ENCODE measurements around the gene GADD45A.

- no peak for TF ChIP-seq CREB1 (CRISPR knock-in tag; IDR thresholded peaks at IDR 0.05)
- TF ChIP-seq, protein P1, sequence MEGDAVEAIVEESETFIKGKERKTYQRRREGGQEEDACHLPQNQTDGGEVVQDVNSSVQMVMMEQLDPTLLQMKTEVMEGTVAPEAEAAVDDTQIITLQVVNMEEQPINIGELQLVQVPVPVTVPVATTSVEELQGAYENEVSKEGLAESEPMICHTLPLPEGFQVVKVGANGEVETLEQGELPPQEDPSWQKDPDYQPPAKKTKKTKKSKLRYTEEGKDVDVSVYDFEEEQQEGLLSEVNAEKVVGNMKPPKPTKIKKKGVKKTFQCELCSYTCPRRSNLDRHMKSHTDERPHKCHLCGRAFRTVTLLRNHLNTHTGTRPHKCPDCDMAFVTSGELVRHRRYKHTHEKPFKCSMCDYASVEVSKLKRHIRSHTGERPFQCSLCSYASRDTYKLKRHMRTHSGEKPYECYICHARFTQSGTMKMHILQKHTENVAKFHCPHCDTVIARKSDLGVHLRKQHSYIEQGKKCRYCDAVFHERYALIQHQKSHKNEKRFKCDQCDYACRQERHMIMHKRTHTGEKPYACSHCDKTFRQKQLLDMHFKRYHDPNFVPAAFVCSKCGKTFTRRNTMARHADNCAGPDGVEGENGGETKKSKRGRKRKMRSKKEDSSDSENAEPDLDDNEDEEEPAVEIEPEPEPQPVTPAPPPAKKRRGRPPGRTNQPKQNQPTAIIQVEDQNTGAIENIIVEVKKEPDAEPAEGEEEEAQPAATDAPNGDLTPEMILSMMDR (IDR thresholded peaks at IDR 0.05), result no peak
- TF ChIP-seq SP1 (CRISPR knock-in tag; conservative IDR thresholded peaks at IDR 0.05), result no peak
- no peak for TF ChIP-seq ZNF232 (CRISPR knock-in tag; IDR thresholded peaks at IDR 0.05)
- TF ChIP-seq RORB (CRISPR knock-in tag; IDR thresholded peaks at IDR 0.05), result no peak
- no peak for TF ChIP-seq JUN (CRISPR knock-in tag; IDR thresholded peaks at IDR 0.05)
- TF ChIP-seq ZBTB21 (CRISPR knock-in tag; IDR thresholded peaks at IDR 0.05; ENCODE audit: borderline replicate concordance), result no peak
- TF ChIP-seq NR2C2 (CRISPR knock-in tag; IDR thresholded peaks at IDR 0.05), result no peak
Measured at GRCh38 chr1:67722292-67722944, 37.4 kb downstream of the GADD45A start.

All from WTC11 (cell line).